Psoas muscle (tissue), 8 donors: ENCODE data around the gene FXYD5. TPM values are rescaled to one million over a fixed set of nuclear protein-coding genes. Genes with fewer than 3 reads are reported as not detected.

Experiments used
- ATAC-seq, 4 donors: fragments of 200-7000 bp; cut with Tn5 transposase; one replicate each; pipeline ENCODE4 v1.9.1; 2020; ENCODE audit warnings: moderate library complexity in 3 of 4, mild to moderate bottlenecking in 2 of 4
- DNase-seq, 2 donors: peaks; one replicate each; pipeline ENCODE4 v3.0.0-alpha.2; 2020
- H3K27ac ChIP-seq: fragments of 200-600 bp; one replicate; pipeline ENCODE4 v1.8.0; 2022
- H3K27me3 ChIP-seq, 3 donors: fragments of 200-600 bp in 1 of 3; one replicate each; pipeline versions ENCODE4 v1.6.1 to v1.8.0; 2013 to 2022; ENCODE audit warnings: low read length in 2 of 3, mild to moderate bottlenecking in 2 of 3, moderate library complexity in 1 of 3; ENCODE audit not compliant: insufficient read depth in 3 of 3
- H3K36me3 ChIP-seq, 2 donors: fragments of 200-600 bp in 1 of 2; one replicate each; pipeline versions ENCODE4 v1.6.1 to v1.8.0; 2013 to 2022; ENCODE audit warnings: low read depth in 1 of 2, mild to moderate bottlenecking in 1 of 2, moderate library complexity in 1 of 2; ENCODE audit not compliant: insufficient read depth in 1 of 2
- H3K4me1 ChIP-seq: fragments of 200-600 bp; one replicate; pipeline ENCODE4 v1.8.0; 2022
- H3K4me3 ChIP-seq: fragments of 200-600 bp; one replicate; pipeline ENCODE4 v1.8.0; 2022; ENCODE audit warnings: mild to moderate bottlenecking
- H3K9me3 ChIP-seq: fragments of 200-600 bp; one replicate; pipeline ENCODE4 v1.8.0; 2022
- CTCF ChIP-seq: fragments of 200-600 bp; IDR thresholded peaks from one replicate; pipeline ENCODE4 v1.8.0; 2022; ENCODE audit warnings: antibody characterized with exemption
- WGBS, 3 donors: extraction: QIAGEN DNeasy Blood & Tissue Kit; methylation state at CpG; one replicate each; pipeline versions ENCODE4 v1.1.6 to v1.1.7; 2013; 5-methylcytosine and 5-hydroxymethylcytosine counted together
- intact Hi-C, 2 donors: fragments of 100-400 bp; cut with DNase I; formaldehyde crosslinking; loops; one replicate each; pipeline versions ENCODE4 v1.11.0 to v1.14.2; 2022
- polyA plus RNA-seq, 3 donors: library from polyadenylated mRNA; stranded (reverse); fragments of 200-250 nt; gene quantifications; one replicate each; pipeline ENCODE4 v1.2.3, GENCODE V29; 2013
- total RNA-seq, 4 donors: library from RNA; stranded (reverse); fragmentation: NEBNext Ultra II Directional in 2 of 4; extraction: Animal tissue kit (Norgen Biotek cat#: 25700) in 2 of 4; gene quantifications; one replicate each; pipeline versions ENCODE4 v1.2.1 to v1.2.4, GENCODE V29; 2021 to 2023
- donor health status: healthy with polysubstance abuse.
- donor health status: DM: no; HTN: no; CAD: no; lungs with moderate emphysema.
- donor health status: Bipolar disorder and iron deficiency.
- donor health status: healthy.
- donor health status: DM: yes; HTN: yes; CAD: no.
- donor health status: DM: no; HTN: no; CAD: no.
- donor health status: DM: no; HTN: no; CAD: no.
- donor health status: DM: yes; HTN: yes; CAD: no.

The FXYD5 gene
- total and polyA plus RNA-seq, 7 donors, result 6.4 to 19.1 (median 11.5) TPM

GRCh38 chr19:35130761-35131720 lies 23.5 kb upstream of the FXYD5 start:
- H3K36me3 ChIP-seq, result no peaks in the 10 kb centered on the region
- no peak for ATAC-seq
- no peak overlapping the region for H3K4me3 ChIP-seq
- no peaks in the 10 kb centered on the region for H3K27me3 ChIP-seq
- no peak for DNase-seq
- TF ChIP-seq CTCF, result no peak
- 70 to 78% (median 76%) methylated on average over 27 to 31 of the region's 31 CpGs for WGBS, 3 donors
- intact Hi-C loops, result loop anchor here in 1 of 2 donors (5.0 kb wide), 1 partner anchor 64 kb away; no protein-coding TSS in a partner anchor
- H3K27ac ChIP-seq, result peak overlapping the region; percentile 44
- no peaks in the 10 kb centered on the region for H3K9me3 ChIP-seq
- peaks cover 22% of the 10 kb centered on the region for H3K4me1 ChIP-seq

- Histone ChIP-seq H3K36me3 (no peaks in the 10 kb centered on the region), H3K9me3 (no peaks in the 10 kb centered on the region), H3K4me3 (peak overlapping the region; percentile 66), H3K27ac (no peak overlapping the region), H3K4me1 (peaks cover 22% of the 10 kb centered on the region), H3K27me3 (no peaks in the 10 kb centered on the region)
- ATAC-seq (no peak), DNase-seq (no peak)
- intact Hi-C loops, result loop anchor here in 1 of 2 donors (5.0 kb wide), 1 partner anchor 65 kb away; no protein-coding TSS in a partner anchor
- TF ChIP-seq CTCF, result no peak
These were observed 22.3 kb upstream of the FXYD5 start for GRCh38 chr19:35132254-35132653.

GRCh38 chr19:35133826-35134225 lies 20.7 kb upstream of the FXYD5 start:
- TF ChIP-seq CTCF, result no peak
- no peaks in the 10 kb centered on the region for H3K9me3 ChIP-seq
- intact Hi-C loops, result loop anchor here (2.0 to 5.0 kb wide), 3 partner anchors 19 to 67 kb away; partner anchors contain the start of gene FXYD3 (in 1 of the 2)
- H3K4me1 ChIP-seq, result peaks cover 31% of the 10 kb centered on the region
- H3K4me3 ChIP-seq, result peak overlapping the region; percentile 66
- no peak for ATAC-seq
- H3K27me3 ChIP-seq, result no peaks in the 10 kb centered on the region
- peak overlapping the region; percentile 84 for H3K27ac ChIP-seq
- 61 to 76% (median 62%) methylated on average over 11 of the region's 11 CpGs for WGBS, 3 donors
- no peaks in the 10 kb centered on the region for H3K36me3 ChIP-seq
- DNase-seq, result no peak

GRCh38 chr19:35134601-35135242 lies 19.8 kb upstream of the FXYD5 start, which contains the start of gene LGI4:
TSS of gene LGI4 (minus strand) at chr19:35135059. CDS start at chr19:35134680, 379 bp downstream.
- Histone ChIP-seq H3K27me3 (no peaks in the 10 kb centered on the region), H3K4me3 (peak within 1 kb of the TSS; percentile 66), H3K9me3 (no peaks in the 10 kb centered on the region), H3K27ac (peak within 1 kb of the TSS; percentile 97), H3K36me3 (no peaks in the 10 kb centered on the region), H3K4me1 (peaks cover 23% of the 10 kb centered on the region)
- 41 to 69% (median 44%) methylated on average over 11 to 15 of the region's 15 CpGs for WGBS, 3 donors
- TF ChIP-seq CTCF, result no peak
- intact Hi-C loops, result loop anchor here (1.0 to 5.0 kb wide), 6 partner anchors 20 to 92 kb away; partner anchors contain the start of genes FXYD3 (in 1 of the 2) and HPN (in 1 of the 2)
- DNase-seq, result peak in 1 of 2 donors; percentile 63
- ATAC-seq, result peak in 1 of 4 donors; percentile 1
